HG03280 (cell line): ENCODE results near the gene KDM1A.

Source experiments
- ATAC-seq: cut with Tn5 transposase; IDR thresholded peaks from one replicate; pipeline ENCODE4 v1.9.1; 2021; ENCODE audit warnings: mild to moderate bottlenecking, moderate library complexity; ENCODE audit not compliant: unreplicated experiment

Gene KDM1A

DNA sequence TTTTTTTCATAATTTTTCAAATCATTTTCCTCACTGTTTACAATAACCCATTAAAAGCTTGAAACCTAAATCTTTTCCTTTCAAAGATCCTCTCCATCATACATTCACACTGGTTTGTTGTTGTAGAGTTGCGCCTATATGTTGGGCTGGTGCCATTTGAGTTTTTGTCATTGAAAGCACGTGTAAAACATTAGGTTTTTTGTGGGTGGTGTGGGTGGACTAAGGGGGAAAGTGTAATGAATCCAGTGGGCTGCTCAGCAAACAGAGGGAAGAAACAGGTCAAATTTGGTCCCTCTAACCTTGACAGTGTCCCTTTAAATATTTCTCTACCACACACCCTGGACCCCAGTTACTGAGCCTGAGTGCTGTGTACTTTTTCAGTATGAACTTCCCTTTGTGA is 46.8 kb downstream of the KDM1A start:
- no peak for ATAC-seq

DNA sequence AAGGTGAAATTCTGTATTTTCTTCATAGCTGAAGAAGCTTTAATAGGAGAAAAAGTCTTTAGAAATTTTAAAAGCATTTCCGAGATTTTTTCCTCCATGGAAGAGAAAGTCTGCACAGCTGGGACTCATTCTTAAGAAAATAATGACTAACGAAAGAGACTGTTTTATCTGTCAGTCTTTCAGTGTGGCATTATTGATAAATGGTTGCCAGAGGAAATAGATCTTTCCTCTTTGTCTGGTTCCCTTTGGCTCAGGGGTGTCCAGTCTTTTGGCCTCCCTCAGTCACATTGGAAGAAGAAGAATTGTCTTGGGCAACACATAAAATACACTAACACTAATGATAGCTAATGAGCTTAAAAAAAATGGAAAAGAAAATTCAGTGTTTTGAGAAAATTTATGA is 49.9 kb downstream of the KDM1A start:
- no peak for ATAC-seq

DNA sequence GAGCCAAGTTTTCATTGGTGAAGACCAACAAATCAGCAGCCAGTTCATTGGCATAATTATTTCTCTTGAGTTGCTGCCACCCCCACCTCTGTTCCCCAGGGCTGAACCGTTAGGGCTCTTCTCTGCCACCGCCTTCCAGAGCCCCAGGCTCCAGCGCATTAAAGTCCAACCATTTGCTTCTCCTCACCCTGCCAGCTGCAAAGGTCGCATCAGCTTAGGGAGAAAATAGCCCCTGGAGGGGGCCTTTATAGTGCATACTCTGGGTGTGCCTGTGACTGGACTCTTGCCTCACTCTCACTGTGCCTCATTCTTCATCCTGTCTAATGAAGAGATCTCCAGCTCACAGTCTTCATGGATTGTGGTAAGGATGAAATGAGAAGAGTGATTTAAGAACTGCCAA is 50.4 kb downstream of the KDM1A start:
- no peak for ATAC-seq

DNA sequence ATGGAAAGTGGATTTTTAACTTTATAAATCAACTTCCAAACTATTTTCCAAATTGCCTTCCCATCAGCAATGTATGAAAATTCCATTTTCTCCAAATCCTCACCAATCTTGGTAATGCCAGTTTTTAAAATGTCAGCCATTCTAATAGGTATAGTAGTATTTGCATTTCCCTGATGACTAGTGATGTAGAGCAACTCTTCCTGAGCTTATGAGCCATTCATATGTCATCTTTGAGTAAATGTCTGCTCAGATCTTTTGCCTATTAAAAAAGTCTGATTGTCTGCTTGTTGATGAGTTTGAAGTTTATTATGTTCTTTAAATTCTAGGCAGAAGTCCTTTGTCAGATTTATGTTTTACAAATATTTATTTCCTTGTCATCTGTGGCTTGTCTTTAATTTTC is 54.7 kb downstream of the KDM1A start:
- no peak for ATAC-seq

DNA sequence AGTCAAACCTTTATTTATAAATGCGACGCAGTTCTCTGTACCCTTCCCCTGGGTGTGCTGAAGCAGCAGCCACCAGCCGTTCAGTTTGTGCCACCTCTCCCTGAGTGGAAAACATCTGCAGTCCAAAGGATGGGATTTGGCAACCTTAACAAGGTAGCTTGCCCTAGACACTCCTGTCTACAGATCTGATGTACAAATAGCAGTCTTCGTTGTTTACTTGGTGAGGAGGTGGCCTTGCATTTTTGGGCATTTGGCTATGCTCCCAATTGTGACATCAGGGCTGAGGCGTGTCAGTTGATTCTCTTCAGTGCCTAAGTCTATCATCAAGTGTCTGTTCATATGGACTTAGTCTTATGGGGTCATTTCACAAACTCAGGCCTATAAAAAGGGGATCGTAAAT is 59.8 kb downstream of the KDM1A start:
- no peak for ATAC-seq

DNA sequence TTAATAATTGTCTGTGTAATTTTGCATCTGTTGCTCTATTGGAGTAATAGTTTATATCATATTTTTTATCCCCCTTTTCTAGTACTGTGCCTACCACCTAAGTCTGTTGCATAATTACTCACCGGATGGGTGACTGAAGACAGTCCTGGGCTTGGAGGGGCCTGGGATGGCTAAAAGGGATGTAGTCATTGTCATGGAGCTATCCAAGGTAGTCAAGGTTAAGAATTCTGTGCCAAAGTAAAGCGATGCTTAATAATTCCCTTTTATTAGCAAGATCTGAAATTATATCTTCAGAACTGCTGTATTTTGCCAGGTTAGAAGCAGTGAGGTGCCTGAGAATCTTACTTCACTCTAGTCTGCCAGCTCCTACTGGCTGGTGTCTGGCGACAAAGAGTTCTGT is 61.6 kb downstream of the KDM1A start:
- ATAC-seq, result no peak

DNA sequence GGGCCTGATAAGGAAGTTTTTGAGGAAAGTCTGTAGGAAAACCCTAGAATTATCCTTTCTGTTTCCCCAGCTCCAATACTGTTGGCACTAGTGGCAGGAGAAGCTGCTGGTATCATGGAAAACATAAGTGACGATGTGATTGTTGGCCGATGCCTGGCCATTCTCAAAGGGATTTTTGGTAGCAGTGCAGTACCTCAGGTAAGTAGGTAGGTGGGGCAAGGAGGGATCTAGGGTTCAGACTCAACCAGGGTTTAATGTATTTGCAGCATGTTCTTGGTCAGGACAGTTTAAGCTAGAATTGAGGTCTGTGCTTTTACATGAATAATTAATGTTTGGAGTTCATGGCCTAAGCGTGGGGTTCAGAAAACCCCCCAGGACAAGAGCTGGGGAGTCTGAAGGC is 62.1 kb downstream of the KDM1A start:
- no peak for ATAC-seq

DNA sequence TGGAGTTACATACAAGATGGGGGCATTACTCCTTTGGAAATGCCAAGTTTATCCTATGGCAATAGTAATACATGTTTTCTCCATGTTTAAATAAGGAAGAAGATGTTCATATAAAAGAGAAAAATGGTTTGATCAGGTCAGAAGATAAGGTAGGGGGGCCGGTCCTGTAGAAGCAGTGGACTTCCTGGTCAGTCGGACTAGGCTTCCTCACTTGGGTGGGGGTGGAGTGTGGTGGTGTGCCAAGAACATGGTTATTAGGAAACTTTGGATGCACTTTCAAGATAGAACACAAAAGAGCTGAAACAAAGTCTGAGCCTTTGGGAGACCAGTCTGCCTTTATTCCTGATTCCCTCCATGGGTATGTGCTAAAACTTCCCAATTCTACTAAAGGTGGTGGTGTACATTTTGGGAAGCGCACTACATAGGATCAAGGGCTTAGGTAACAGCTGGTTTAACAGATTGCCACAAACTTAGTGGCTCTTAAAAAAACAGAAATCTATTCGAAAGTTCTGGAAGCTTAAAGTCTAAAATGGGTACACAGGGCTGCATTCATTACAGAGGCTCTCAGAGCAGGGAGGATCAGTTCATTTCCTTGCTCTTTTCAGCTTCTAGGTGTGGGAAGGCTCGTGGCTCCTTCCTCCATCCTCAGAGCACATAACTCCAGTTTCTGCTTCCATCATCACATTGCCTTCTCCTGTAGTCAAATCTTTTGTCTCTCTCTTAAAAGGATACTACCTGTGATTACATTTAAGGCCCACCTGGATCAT is 64.6 kb downstream of the KDM1A start:
- no peak for ATAC-seq

DNA sequence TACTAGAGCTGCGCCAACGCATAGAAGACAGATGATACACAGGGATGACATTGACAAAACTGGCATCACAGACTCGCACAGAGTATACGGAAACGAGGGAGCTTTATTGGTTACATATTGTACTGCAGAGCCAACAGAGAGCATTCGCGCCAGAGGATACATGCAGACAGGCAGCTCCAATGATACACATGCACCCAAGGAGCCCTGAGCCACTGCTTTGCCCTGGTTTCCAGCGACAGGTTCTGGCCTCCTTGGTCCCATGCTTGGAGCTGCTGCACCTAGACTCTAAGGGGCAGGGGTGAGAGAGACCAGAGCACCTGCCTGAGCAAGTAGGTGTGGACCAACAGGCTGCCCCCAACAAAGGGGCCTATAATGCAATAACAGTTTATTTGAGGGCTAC is 65.6 kb downstream of the KDM1A start:
- ATAC-seq, result no peak

DNA sequence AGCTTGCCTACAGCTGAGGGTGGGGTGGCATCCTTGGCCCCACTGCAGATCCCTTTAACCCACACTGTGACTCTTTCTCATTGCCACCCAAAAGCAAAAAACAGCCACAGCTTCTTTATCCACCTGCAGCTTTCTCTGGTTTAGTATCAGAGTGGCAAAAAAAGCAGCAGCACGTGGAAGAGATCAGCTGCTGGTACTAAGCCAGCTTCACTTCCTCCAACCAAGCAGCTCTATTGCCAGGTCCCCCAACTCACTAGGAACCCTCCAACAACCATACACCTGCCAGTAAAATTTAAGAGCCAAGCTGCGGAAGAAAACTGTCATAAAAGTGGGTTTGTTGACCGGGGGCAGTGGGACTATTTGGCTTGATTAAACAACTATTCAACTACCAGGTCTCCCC is 66.4 kb downstream of the KDM1A start:
- no peak for ATAC-seq

DNA sequence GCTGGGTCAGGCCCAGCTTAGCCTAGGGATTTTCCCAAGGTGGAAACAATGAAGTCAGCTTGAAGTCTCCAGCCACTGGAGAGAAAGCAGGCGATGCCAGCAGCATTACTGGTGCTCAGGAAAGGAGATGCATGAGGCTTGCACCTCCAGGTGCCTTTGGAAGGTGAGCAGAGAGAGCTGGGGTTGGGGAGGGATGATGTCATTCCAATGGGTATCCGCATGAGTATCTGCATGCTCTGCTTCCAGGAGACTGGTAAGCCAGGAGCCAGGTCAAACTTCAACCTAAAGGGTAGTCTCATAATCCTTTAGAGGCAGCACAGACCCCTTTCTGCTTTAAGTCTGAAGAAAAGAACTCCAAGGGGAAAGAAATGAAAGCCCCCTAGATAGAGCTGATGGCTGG is 68.8 kb downstream of the KDM1A start:
- ATAC-seq, result no peak

DNA sequence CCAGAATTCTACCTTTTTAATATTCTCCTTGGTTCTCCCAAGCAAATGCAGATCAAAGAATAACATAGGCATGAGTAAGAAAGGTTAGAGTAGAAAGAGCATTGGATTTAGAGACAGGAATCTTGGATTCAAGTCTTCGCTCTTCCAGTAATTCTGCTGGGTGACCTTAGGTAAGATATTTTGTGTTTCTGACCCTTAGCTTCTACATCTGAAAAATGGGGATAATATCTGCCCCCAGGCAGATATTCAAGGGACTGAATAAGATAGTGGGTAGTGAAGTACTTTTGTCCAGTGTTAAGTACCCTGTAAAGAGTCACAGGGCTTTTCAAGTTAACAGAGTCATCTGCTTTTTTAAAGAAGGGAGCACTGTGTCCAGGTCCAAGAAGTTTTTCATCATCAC is 70.8 kb downstream of the KDM1A start:
- ATAC-seq, result no peak

DNA sequence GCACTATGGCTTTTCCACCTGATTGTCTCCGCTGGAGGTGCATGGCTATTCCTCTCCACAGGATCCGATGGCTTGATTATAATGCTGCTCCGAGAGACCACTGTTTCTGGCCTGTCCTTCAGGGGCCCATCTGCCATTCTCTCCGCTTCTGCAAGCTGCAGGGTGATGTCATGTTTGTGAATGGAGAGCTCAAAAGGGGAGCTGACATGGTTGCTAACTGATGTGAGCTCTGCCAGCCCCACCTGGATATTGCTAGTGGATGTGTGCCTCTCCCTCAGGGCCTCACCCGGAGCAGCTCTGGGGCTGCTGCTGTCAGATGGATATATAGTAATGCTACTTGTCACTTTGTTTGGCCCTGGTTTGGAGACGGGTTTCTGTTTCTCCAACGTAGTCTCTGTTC is 72.3 kb downstream of the KDM1A start:
- no peak for ATAC-seq

DNA sequence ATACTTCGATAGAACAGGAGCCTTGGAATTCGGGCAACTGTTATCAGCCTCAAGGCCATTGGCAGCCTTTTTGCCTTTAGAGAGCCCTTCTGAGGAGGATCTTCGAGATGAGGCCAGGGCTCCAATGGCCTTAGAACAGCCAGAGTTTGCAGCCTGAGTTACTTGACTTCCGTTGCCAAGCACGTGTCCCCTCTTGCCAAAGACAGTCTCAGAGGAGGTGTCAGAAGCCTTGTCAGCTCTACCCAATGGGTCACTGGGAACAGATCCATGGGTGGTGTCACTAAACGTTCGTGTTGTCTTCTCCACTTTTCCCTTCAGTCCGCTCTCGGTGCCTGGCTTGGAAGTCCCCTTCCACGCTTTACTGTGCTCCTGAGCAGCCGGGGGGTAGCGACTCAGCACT is 73.2 kb downstream of the KDM1A start:
- no peak for ATAC-seq

DNA sequence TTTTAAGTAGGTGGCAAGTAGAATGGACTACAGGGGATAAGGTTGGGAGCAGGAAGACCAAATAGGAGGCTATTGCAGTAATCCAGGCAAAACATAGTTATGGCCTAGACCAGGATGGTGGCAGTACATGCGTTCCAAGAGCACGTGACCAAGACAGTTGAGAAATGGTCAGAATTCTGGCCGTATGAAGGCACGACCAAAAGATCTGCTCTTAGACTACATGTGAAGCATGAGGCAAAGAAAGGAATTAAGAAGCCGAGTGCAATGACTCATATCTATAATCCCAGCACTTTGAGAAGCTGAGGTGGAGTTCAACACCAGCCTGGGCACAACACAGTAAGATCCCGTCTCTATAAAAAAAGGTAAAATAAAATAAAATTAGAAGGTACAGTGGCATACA is 78.0 kb downstream of the KDM1A start:
- no peak for ATAC-seq

DNA sequence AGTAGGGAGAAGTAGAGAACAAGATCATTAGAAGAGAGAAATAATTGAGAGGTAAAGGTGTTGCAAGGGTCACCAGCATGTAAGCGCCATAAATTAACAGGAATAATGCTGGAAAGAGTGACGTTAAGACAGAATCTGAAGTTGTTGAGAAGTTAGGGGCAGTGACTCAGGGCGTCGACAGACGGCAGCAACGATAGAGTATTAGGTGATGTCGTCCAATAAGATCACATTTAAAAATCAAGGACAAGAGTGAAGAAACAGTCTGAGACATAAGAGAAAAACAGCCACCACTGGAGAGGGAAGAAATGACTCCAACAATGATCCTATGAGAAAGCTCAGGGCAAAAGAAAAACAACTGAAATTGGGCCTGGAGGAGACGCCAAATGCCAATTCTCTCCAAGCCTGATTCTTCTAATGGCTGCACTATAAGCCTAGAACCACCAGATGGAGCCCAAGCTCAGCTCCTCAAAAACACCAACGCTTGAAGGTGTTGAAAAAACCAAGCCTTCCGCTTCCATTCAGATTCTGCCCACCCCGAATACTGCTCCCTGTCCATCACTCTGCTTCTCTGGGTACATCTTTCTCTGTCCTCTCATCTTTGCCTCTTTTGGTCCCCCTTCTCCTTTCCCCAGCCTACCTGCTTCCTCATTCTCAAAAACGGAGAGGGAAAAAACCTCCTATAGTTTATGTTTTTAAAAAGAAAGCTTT is 79.3 kb downstream of the KDM1A start:
- ATAC-seq, result no peak

DNA sequence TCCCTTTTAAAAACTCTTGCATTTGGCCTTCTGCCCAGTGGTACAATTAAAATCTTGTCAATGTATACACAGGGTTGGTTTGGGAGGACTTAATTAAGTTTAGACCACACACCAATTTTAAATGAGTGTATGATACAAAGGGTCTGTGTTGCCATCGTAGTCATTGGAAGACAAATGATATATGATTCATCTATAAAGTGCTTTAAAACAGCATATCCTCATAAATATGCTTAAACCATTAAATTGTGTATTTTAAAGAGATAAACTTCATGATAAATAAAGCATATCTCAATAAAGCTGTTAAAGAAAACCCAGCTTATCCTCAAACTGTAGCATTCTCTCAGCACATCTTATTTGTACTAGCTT is 79.9 kb downstream of the KDM1A start:
- ATAC-seq, result no peak

DNA sequence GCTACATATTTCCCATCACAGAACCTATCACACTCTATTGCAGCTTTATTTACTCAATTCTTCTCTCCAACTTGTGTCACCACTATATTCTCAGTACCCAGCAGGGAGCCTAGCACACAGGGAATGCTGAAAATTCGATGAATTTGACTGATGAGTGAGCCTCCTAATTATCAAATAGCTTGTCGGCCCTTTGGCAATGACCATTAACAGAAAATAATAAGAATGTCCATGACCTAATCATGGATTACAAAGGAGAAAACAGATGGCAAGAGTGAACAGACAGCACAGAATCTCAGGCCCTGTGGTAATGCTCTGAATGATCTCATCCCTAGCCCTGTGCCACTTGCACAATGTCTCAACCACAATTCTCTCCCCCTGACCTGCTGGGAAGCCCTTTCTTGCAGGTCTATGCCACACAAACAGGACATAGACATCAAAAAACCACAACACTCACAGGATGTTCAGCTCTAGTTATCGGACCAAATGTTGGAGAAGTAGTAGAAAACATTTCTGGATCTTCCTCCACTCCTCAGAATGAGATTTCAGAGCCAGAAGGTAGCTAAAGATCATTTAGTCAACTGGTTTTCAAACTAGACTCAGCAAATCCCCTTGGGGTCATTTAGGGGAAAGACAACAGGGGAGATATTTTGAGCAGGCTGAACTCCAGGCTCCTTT is 80.9 kb downstream of the KDM1A start:
- no peak for ATAC-seq

DNA sequence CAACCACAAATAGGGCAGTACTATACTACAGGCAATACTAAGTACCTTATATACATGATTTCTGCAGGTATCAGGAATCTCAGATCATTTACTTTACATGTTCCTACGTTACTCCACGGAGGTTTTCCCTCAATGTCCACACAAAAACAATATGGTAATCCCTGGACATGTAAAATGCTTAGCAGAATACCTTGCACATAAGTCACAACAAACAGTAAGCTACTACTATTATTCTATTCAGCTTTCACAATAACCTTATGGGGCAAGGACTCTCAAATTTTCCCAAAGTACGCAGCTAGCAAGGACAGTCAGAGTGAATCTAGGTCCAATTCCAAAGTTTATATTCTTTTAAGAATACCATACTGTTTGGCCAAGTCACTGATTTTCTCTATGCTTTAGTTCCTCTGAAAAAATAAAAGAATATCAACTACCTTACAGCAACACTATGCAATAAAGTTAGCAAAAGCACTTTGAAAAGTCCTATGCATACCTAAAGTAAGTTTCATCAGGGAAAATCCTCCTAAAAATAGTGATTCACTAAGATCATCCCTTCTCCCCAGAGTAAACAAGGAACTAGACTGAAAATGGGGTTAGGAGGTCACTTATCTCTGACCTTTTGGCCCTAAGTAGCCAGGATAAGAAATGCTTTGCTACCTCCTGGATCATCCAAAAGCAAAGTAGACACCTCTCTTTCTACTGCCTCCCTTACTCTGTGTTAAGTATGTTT is 82.0 kb downstream of the KDM1A start:
- ATAC-seq, result no peak

DNA sequence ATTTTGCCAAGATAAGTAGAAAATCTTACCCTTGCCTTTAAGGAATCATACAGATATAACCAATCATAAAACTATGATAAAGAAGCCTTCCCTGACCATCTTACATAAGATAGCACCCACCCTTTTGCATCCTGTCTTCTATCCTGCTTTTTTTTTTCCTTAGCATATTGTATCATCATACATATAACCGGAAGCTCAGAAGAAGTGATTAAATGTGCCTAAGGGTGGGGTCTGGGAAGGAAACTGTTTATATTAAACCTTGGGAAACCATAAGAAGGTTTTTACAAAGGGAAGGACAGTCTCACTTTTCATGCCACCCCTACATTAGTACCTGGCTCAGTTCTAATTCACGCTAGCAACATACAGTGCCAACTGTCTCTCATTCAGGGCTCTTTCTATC is 82.6 kb downstream of the KDM1A start:
- ATAC-seq, result no peak

DNA sequence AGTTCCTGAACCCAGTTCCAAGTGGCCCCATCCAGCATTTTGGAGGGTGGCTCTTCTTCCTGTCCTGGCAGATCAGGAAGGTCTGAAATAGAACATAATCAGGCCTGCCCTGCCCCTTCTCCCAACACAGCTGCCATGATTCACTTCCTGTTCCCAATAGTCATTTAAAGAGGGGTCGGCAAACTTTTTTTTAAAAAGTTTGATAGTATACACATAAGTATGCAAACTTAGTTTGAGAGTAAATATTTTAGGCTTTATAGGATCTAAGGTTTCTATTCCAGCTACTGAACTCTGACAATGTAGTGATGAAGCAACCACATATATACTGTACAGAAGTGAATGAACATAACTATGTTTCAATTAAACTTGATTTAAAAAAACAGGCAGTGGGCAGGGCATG is 83.0 kb downstream of the KDM1A start:
- ATAC-seq, result no peak
